Endothelial cell of umbilical vein (primary cell): ENCODE data around the gene RYR2. TPM values are rescaled to one million over a fixed set of nuclear protein-coding genes. Genes with fewer than 3 reads are reported as not detected.

Experiments used
- BruUV-seq: library from RNA; stranded (reverse); fragments of 400-500 nt; replicated peaks from 2 replicates; lab custom pipeline; 2021; lab: Mats Ljungman, UMichigan
- CTCF ChIA-PET: fragments of 300-600, 350-600 bp; sonication (Branson Sonifier 250); formaldehyde crosslinking; loops from one replicate; lab custom pipeline; 2021; ENCODE audit warnings: antibody characterized with exemption, inconsistent platforms; lab: Charles Lee
- POLR2A ChIA-PET: fragments of 300-600, 350-600 bp; sonication (Branson Sonifier 250); formaldehyde crosslinking; loops from one replicate; lab custom pipeline; 2021; ENCODE audit warnings: antibody characterized with exemption, inconsistent platforms; lab: Charles Lee
- DNase-seq: peaks from one replicate; pipeline ENCODE4 v3.0.0-alpha.2; 2011; ENCODE audit warnings: low read depth, low spot score
- FAIRE-seq: peaks from 2 replicates; lab custom pipeline; 2011; peaks lifted over from hg19 to GRCh38; lab: Jason Lieb, UNC
- H2AFZ ChIP-seq: 2 replicates; pipeline ENCODE4 v1.6.0; 2012; ENCODE audit warnings: low read depth, low read length, control low read depth, inconsistent platforms
- H3K27ac ChIP-seq: 2 replicates; pipeline ENCODE4 v1.5.1; 2011; ENCODE audit warnings: low read depth, mild to moderate bottlenecking, control low read depth, low read length, moderate library complexity; ENCODE audit not compliant: insufficient read depth
- H3K27me3 ChIP-seq, 2 experiments: 2 replicates each; pipeline versions ENCODE4 v1.6.0 to v1.6.1; 2011; ENCODE audit warnings: low read length in 2 of 2, mixed read lengths in 1 of 2; ENCODE audit not compliant: control insufficient read depth in 2 of 2, insufficient read depth in 2 of 2
- H3K36me3 ChIP-seq, 2 experiments: 2 replicates in 1 of 2; 3 replicates in 1 of 2; pipeline ENCODE4 v1.5.1; 2011; ENCODE audit warnings: low read length in 2 of 2, mild to moderate bottlenecking in 1 of 2, moderate library complexity in 1 of 2; ENCODE audit not compliant: control insufficient read depth in 2 of 2, insufficient read depth in 2 of 2; ENCODE audit errors: extremely low read depth in 1 of 2
- H3K4me1 ChIP-seq: 3 replicates; pipeline ENCODE4 v1.5.1; 2011; ENCODE audit warnings: mild to moderate bottlenecking, low read length; ENCODE audit not compliant: control insufficient read depth, insufficient read depth; ENCODE audit errors: extremely low read depth
- H3K4me2 ChIP-seq: 2 replicates; pipeline ENCODE4 v1.6.1; 2011; ENCODE audit warnings: low read length, control low read depth, mixed read lengths; ENCODE audit not compliant: insufficient read depth
- H3K4me3 ChIP-seq, 3 experiments: fragments of 200-600 bp in 1 of 3; sonication (generic), shearing (Covaris generic) in 1 of 3; replicated peaks in 1 of 3; 2 replicates each; pipeline ENCODE4 v1.5.1; 2011 to 2016; ENCODE audit warnings: control low read depth in 3 of 3, low read length in 3 of 3, mild to moderate bottlenecking in 2 of 3, inconsistent platforms in 1 of 3, low read depth in 1 of 3, moderate library complexity in 1 of 3; ENCODE audit not compliant: insufficient read depth in 1 of 3
- H3K79me2 ChIP-seq: 2 replicates; pipeline ENCODE4 v1.6.0; 2012; ENCODE audit warnings: low read length, inconsistent platforms; ENCODE audit not compliant: control insufficient read depth, insufficient read depth
- H3K9ac ChIP-seq: replicated peaks from 2 replicates; pipeline ENCODE3; 2011; ENCODE audit warnings: low read length, control low read depth; ENCODE audit not compliant: insufficient read depth; ENCODE audit errors: extremely low read depth
- H3K9me1 ChIP-seq: replicated peaks from 3 replicates; pipeline ENCODE4 v1.6.0; 2011; ENCODE audit warnings: mild to moderate bottlenecking, low read length; ENCODE audit not compliant: control insufficient read depth, insufficient read depth; ENCODE audit errors: extremely low read depth
- H3K9me3 ChIP-seq: replicated peaks from 2 replicates; pipeline ENCODE4 v1.5.1; 2012; ENCODE audit warnings: low read length, inconsistent platforms; ENCODE audit not compliant: control insufficient read depth, insufficient read depth
- H4K20me1 ChIP-seq: replicated peaks from 2 replicates; pipeline ENCODE3; 2011; ENCODE audit warnings: mild to moderate bottlenecking, low read length; ENCODE audit not compliant: control insufficient read depth, insufficient read depth; ENCODE audit errors: extremely low read depth
- EZH2 ChIP-seq: IDR thresholded peaks from 2 replicates; pipeline ENCODE4 v1.6.1; 2012; ENCODE audit warnings: borderline replicate concordance, low read depth, mild to moderate bottlenecking, moderate library complexity, low read length, inconsistent platforms; ENCODE audit not compliant: severe bottlenecking
- FOS ChIP-seq: IDR thresholded peaks from 2 replicates; pipeline ENCODE4 v1.6.1; 2011; ENCODE audit warnings: mild to moderate bottlenecking, low read length, moderate library complexity, borderline replicate concordance; ENCODE audit not compliant: insufficient read depth
- GATA2 ChIP-seq: IDR thresholded peaks from 2 replicates; pipeline ENCODE4 v1.7.0; 2011; ENCODE audit warnings: low read depth, mild to moderate bottlenecking, moderate library complexity, mixed read lengths, low read length; ENCODE audit not compliant: insufficient read length, insufficient read depth
- JUN ChIP-seq: IDR thresholded peaks from 2 replicates; pipeline ENCODE4 v1.6.1; 2011; ENCODE audit warnings: borderline replicate concordance, low read depth; ENCODE audit not compliant: insufficient read length, insufficient read depth
- MYC ChIP-seq: IDR thresholded peaks from one replicate; pipeline ENCODE4 v1.6.1; 2011; ENCODE audit warnings: mild to moderate bottlenecking, low read depth, low read length
- POLR2A ChIP-seq: IDR thresholded peaks from 2 replicates; pipeline ENCODE4 v1.6.1; 2012; ENCODE audit warnings: low read depth, mild to moderate bottlenecking, control low read depth, low read length
- POLR2AphosphoS5 ChIP-seq: IDR thresholded peaks from 2 replicates; pipeline ENCODE4 v1.6.1; 2012; ENCODE audit warnings: low read depth, mild to moderate bottlenecking, control low read depth, low read length, moderate library complexity; ENCODE audit not compliant: insufficient read depth
- dilution Hi-C: fragments of 300-500 bp; cut with MboI; formaldehyde crosslinking; loops from one replicate; pipeline ENCODE4 v1.15.0; 2019; ENCODE audit warnings: low sequenced_read_pairs; ENCODE audit not compliant: extremely low pct_ligation_motif_present
- intact Hi-C: fragments of 100-400 bp; cut with micrococcal nuclease; formaldehyde crosslinking; loops from one replicate; pipeline ENCODE4 v1.10.0; 2022
- polyA plus RNA-seq, 4 experiments: library from polyadenylated mRNA; depleted of rRNA in 3 of 4; stranded (reverse) in 3 of 4; unstranded in 1 of 4; fragments of >200 nt; gene quantifications; 2 replicates each; pipeline versions ENCODE4 v1.2.1 to v1.2.3, GENCODE V29; 2011 to 2012; ENCODE audit warnings: missing spikeins in 1 of 4
- total RNA-seq: library from RNA; stranded (reverse); gene quantifications from 2 replicates; pipeline ENCODE4 v1.2.3, GENCODE V29; 2021
- TF ChIP-seq, protein P1 (sequence below), 2 donors: IDR thresholded peaks; 1 replicate in 1 of 2; 2 replicates in 1 of 2; pipeline ENCODE4 v1.5.1; 2011; ENCODE audit warnings: low read length in 2 of 2, mild to moderate bottlenecking in 2 of 2, moderate library complexity in 2 of 2, control low read depth in 1 of 2, inconsistent platforms in 1 of 2, low read depth in 1 of 2; ENCODE audit not compliant: insufficient read depth in 1 of 2; ENCODE audit errors: extremely low read depth in 1 of 2
- TF ChIP-seq, protein P2 (sequence below): IDR thresholded peaks from 2 replicates; pipeline ENCODE4 v1.6.1; 2011; ENCODE audit not compliant: insufficient read depth, insufficient read length

Gene RYR2
- total and polyA plus RNA-seq, 2 donors (not counting 3 experiments of a cell fraction or from before 2014, with no cell fraction given), result not detected

DNA sequence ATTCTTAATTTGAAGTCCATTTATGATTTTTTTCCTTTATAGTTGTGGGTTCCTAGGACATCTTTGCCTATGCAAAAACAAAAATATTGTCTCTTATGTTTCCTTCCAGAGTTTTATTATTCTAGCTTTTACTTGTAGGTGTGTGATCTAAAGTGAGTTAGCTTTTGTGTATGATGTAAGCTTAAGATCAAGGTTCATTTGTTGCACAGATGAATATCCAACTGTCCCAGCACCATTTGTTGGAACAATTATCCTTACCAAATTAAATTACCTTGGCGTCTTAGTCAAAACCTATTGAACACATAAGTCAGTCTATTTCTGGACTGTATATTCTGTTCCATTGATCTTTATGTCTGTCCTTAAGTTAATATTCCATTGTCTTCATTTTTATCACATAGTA, 511.1 kb downstream of the RYR2 start:
- dilution Hi-C loops (no loop called here), intact Hi-C loops (no loop called here)
- H3K4me1 ChIP-seq, result no peaks in the 10 kb centered on the region
- POLR2A ChIA-PET, result no interaction called here
- no peaks in the 10 kb centered on the region for H3K79me2 ChIP-seq
- H4K20me1 ChIP-seq, result no peaks in the 10 kb centered on the region
- H2AFZ ChIP-seq, result no peak overlapping the region
- DNase-seq, result no peak
- BruUV-seq, result no TSS peak
- no peak for TF ChIP-seq FOS
- no peak for TF ChIP-seq MYC
- TF ChIP-seq POLR2A, result no peak
- no peak for TF ChIP-seq POLR2AphosphoS5
- TF ChIP-seq, protein P1, sequence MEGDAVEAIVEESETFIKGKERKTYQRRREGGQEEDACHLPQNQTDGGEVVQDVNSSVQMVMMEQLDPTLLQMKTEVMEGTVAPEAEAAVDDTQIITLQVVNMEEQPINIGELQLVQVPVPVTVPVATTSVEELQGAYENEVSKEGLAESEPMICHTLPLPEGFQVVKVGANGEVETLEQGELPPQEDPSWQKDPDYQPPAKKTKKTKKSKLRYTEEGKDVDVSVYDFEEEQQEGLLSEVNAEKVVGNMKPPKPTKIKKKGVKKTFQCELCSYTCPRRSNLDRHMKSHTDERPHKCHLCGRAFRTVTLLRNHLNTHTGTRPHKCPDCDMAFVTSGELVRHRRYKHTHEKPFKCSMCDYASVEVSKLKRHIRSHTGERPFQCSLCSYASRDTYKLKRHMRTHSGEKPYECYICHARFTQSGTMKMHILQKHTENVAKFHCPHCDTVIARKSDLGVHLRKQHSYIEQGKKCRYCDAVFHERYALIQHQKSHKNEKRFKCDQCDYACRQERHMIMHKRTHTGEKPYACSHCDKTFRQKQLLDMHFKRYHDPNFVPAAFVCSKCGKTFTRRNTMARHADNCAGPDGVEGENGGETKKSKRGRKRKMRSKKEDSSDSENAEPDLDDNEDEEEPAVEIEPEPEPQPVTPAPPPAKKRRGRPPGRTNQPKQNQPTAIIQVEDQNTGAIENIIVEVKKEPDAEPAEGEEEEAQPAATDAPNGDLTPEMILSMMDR (IDR thresholded peaks at IDR 0.05; ENCODE audit: extremely low read depth in 1 of 2, insufficient read depth in 1 of 2, low read depth in 1 of 2, low read length in 2 of 2), result no peak
- TF ChIP-seq, protein P2, sequence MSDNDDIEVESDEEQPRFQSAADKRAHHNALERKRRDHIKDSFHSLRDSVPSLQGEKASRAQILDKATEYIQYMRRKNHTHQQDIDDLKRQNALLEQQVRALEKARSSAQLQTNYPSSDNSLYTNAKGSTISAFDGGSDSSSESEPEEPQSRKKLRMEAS, result no peak
- no peak for TF ChIP-seq EZH2
- TF ChIP-seq JUN, result no peak
- no peak for TF ChIP-seq GATA2
- CTCF ChIA-PET, result no interaction called here
- H3K36me3 ChIP-seq, result no peaks in the 10 kb centered on the region
- no peak overlapping the region for H3K4me2 ChIP-seq
- H3K4me3 ChIP-seq, result no peak overlapping the region
- H3K9me1 ChIP-seq, result no peaks in the 10 kb centered on the region
- no peaks in the 10 kb centered on the region for H3K27me3 ChIP-seq
- no peak overlapping the region for H3K27ac ChIP-seq
- no peak overlapping the region for H3K9ac ChIP-seq
- no peak for FAIRE-seq
- H3K9me3 ChIP-seq, result no peaks in the 10 kb centered on the region
